Psoas muscle (tissue), 8 donors: ENCODE data around the gene STK26. TPM values are rescaled to one million over a fixed set of nuclear protein-coding genes. Genes with fewer than 3 reads are reported as not detected.
A peak's percentile ranks its signal among the peaks of the same experiment; 100 is the strongest.

Experiments used
- ATAC-seq, 4 donors: fragments of 200-7000 bp; cut with Tn5 transposase; one replicate each; pipeline ENCODE4 v1.9.1; 2020; ENCODE audit warnings: moderate library complexity in 3 of 4, mild to moderate bottlenecking in 2 of 4
- DNase-seq, 2 donors: peaks; one replicate each; pipeline ENCODE4 v3.0.0-alpha.2; 2020
- H3K27ac ChIP-seq: fragments of 200-600 bp; one replicate; pipeline ENCODE4 v1.8.0; 2022
- H3K27me3 ChIP-seq, 3 donors: fragments of 200-600 bp in 1 of 3; one replicate each; pipeline versions ENCODE4 v1.6.1 to v1.8.0; 2013 to 2022; ENCODE audit warnings: low read length in 2 of 3, mild to moderate bottlenecking in 2 of 3, moderate library complexity in 1 of 3; ENCODE audit not compliant: insufficient read depth in 3 of 3
- H3K36me3 ChIP-seq, 2 donors: fragments of 200-600 bp in 1 of 2; one replicate each; pipeline versions ENCODE4 v1.6.1 to v1.8.0; 2013 to 2022; ENCODE audit warnings: low read depth in 1 of 2, mild to moderate bottlenecking in 1 of 2, moderate library complexity in 1 of 2; ENCODE audit not compliant: insufficient read depth in 1 of 2
- H3K4me1 ChIP-seq: fragments of 200-600 bp; one replicate; pipeline ENCODE4 v1.8.0; 2022
- H3K4me3 ChIP-seq: fragments of 200-600 bp; one replicate; pipeline ENCODE4 v1.8.0; 2022; ENCODE audit warnings: mild to moderate bottlenecking
- H3K9me3 ChIP-seq: fragments of 200-600 bp; one replicate; pipeline ENCODE4 v1.8.0; 2022
- WGBS, 3 donors: extraction: QIAGEN DNeasy Blood & Tissue Kit; methylation state at CpG; one replicate each; pipeline versions ENCODE4 v1.1.6 to v1.1.7; 2013; 5-methylcytosine and 5-hydroxymethylcytosine counted together
- intact Hi-C, 2 donors: fragments of 100-400 bp; cut with DNase I; formaldehyde crosslinking; loops; one replicate each; pipeline versions ENCODE4 v1.11.0 to v1.14.2; 2022
- polyA plus RNA-seq, 3 donors: library from polyadenylated mRNA; stranded (reverse); fragments of 200-250 nt; gene quantifications; one replicate each; pipeline ENCODE4 v1.2.3, GENCODE V29; 2013
- total RNA-seq, 4 donors: library from RNA; stranded (reverse); fragmentation: NEBNext Ultra II Directional in 2 of 4; extraction: Animal tissue kit (Norgen Biotek cat#: 25700) in 2 of 4; gene quantifications; one replicate each; pipeline versions ENCODE4 v1.2.1 to v1.2.4, GENCODE V29; 2021 to 2023
- TF ChIP-seq, protein P1 (sequence below): fragments of 200-600 bp; IDR thresholded peaks from one replicate; pipeline ENCODE4 v1.8.0; 2022; ENCODE audit warnings: antibody characterized with exemption
- donor health status: healthy with polysubstance abuse.
- donor health status: DM: no; HTN: no; CAD: no; lungs with moderate emphysema.
- donor health status: Bipolar disorder and iron deficiency.
- donor health status: healthy.
- donor health status: DM: yes; HTN: yes; CAD: no.
- donor health status: DM: no; HTN: no; CAD: no.
- donor health status: DM: no; HTN: no; CAD: no.
- donor health status: DM: yes; HTN: yes; CAD: no.

The STK26 gene
- total and polyA plus RNA-seq, 7 donors = 0.25 to 0.79 (median 0.44) TPM

DNA sequence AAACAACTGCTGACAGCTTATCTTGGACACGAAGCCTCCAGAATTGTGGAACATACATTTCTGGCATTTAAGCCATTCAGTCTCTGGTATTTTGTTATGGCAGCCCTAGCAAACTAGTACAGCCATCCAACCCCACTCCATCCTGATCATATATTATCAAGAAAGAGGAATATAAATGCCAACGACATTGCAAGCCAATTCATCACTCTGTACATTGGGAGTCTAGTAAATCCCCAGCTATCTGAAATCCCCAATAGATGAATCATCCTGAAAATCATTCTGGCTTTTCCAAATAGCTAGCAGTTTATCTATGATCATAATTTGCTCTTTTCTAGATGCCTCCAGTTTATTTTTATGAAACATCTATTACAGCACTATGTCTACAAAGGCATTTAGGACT is 63.6 kb downstream of the STK26 start:
- Histone ChIP-seq H3K4me3 (no peak overlapping the region), H3K27me3 (peaks cover 0 to 13% (median 0%) of the 10 kb centered on the region in 3 donors), H3K9me3 (no peaks in the 10 kb centered on the region), H3K4me1 (no peaks in the 10 kb centered on the region), H3K36me3 (no peaks in the 10 kb centered on the region), H3K27ac (no peak overlapping the region)
- WGBS, 3 donors = 33 to 72% (median 56%) methylated on average over 2 of the region's 2 CpGs
- intact Hi-C loops = no loop called here
- no peak for ATAC-seq
- DNase-seq = no peak
- TF ChIP-seq, protein P1, sequence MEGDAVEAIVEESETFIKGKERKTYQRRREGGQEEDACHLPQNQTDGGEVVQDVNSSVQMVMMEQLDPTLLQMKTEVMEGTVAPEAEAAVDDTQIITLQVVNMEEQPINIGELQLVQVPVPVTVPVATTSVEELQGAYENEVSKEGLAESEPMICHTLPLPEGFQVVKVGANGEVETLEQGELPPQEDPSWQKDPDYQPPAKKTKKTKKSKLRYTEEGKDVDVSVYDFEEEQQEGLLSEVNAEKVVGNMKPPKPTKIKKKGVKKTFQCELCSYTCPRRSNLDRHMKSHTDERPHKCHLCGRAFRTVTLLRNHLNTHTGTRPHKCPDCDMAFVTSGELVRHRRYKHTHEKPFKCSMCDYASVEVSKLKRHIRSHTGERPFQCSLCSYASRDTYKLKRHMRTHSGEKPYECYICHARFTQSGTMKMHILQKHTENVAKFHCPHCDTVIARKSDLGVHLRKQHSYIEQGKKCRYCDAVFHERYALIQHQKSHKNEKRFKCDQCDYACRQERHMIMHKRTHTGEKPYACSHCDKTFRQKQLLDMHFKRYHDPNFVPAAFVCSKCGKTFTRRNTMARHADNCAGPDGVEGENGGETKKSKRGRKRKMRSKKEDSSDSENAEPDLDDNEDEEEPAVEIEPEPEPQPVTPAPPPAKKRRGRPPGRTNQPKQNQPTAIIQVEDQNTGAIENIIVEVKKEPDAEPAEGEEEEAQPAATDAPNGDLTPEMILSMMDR = no peak

DNA sequence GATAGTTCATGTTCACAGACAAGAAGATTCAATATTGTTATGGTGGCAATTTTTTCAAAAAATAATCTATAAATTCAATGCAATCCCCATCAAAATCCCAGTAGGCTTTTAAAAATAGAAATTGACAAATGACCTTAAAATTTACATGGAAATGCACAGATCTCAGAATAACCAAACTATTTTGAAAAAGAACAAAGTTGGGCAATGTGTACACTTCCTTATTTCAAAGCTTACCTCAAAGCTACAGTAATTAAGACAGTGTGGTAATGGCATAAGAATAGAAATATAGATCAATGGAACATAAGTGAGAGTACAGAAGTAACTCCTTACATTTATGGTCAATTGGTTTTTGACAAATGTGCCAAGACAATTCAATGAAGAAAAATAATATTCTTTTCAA is 65.8 kb downstream of the STK26 start:
- intact Hi-C loops = no loop called here
- Histone ChIP-seq H3K4me3 (no peak overlapping the region), H3K36me3 (no peaks in the 10 kb centered on the region), H3K4me1 (no peaks in the 10 kb centered on the region), H3K9me3 (no peaks in the 10 kb centered on the region), H3K27ac (no peak overlapping the region), H3K27me3 (peaks cover 0 to 4% (median 0%) of the 10 kb centered on the region in 3 donors)
- no peak for DNase-seq
- TF ChIP-seq, protein P1 = no peak
- ATAC-seq = no peak

DNA sequence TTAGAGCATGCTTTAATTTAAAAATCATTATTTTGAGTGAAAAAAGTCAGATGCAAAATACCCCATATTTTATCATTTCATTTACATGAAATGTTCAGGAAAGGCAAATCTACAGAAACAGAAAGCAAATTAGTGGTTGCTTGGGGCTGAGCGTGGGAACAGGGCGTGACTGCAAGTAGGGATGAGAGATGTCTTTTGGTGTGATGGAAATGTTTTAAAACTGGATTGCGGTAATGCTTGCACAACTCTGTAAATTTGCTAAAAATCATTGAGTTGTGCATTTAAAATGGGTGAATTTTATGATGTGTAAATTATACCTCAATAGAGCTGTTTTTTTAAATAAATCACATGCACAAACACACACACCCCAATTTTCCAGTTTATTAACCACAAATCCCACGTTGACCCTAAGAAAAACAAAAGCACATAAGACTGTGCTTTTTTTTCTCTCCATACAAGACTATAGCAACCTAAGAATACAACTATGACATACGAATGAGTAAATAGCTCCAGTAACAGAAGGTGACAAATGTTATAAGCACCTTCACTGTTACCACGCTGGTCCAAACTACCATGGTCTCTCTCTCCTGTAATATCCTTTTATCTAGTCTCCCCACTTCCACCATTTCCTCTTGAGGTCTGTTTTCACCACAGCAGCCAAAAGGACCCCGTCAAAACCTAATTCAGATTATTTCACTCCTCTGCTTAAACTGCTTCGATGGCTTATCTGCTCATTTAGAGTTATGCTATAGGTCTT is 67.5 kb downstream of the STK26 start:
- DNase-seq = no peak
- TF ChIP-seq, protein P1 = no peak
- Histone ChIP-seq H3K27ac (no peak overlapping the region), H3K4me3 (no peak overlapping the region), H3K36me3 (no peaks in the 10 kb centered on the region), H3K9me3 (no peaks in the 10 kb centered on the region), H3K4me1 (no peaks in the 10 kb centered on the region), H3K27me3 (peaks cover 0 to 7% (median 0%) of the 10 kb centered on the region in 3 donors)
- ATAC-seq = no peak
- intact Hi-C loops = loop anchor here (10.0 kb wide), 2 partner anchors 134 to 544 kb away; no protein-coding TSS in a partner anchor
- 56 to 78% (median 74%) methylated on average over 8 of the region's 8 CpGs for WGBS, 3 donors

DNA sequence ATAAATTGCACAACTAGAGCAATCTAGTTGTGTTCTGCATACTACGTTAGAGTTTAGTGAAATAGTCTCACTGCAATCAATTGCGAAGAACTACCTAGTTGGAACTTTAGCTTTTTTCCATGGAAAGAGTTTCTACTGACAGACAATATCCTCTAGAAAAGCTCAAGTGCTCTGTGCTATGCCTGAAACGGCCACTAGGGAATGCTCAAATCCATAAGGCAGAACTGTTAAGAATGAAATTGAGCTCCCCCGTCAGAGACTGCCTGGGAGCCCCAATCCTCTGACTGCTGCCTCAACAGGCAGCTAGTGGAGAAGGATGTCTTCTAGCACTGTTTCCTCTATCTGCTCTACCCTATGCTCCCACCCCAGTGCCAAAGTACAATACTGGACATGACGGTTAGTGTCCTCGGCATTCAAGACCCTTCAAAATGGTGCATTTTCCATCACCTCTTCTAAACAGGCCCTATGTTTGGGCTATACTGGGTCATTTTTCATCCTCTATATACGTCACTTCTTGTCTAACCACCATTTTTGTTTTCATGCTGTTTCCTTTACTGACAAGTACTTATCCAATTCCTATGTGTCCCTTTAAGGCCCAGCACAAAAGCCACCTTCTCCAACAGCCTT is 69.5 kb downstream of the STK26 start:
- peak in 1 of 2 donors; percentile 21 for DNase-seq
- 46 to 47% (median 47%) methylated on average over 7 of the region's 7 CpGs for WGBS, 3 donors
- H3K9me3 ChIP-seq = no peaks in the 10 kb centered on the region
- no peak overlapping the region for H3K4me3 ChIP-seq
- peaks cover 0 to 7% (median 0%) of the 10 kb centered on the region in 3 donors for H3K27me3 ChIP-seq
- H3K4me1 ChIP-seq = no peaks in the 10 kb centered on the region
- ATAC-seq = peak; percentile 56 to 83 (median 70)
- intact Hi-C loops = loop anchor here (2.0 to 10.0 kb wide), 3 partner anchors 126 to 542 kb away; partner anchors contain the start of gene RAP2C (in 1 of the 2)
- TF ChIP-seq, protein P1 = peak; percentile 71
- no peaks in the 10 kb centered on the region for H3K36me3 ChIP-seq
- H3K27ac ChIP-seq = no peak overlapping the region
